Heart left ventricle (tissue), 16 donors: ENCODE measurements around the gene NUDT19. TPM values are rescaled to one million over a fixed set of nuclear protein-coding genes. Genes with fewer than 3 reads are reported as not detected.

ENCODE experiments used
- ATAC-seq, 4 donors: fragments of 200-7000 bp; cut with Tn5 transposase; one replicate each; pipeline ENCODE4 v1.9.1; 2020 to 2022; ENCODE audit warnings: moderate library complexity in 4 of 4, mild to moderate bottlenecking in 3 of 4, moderate number of reproducible peaks in 1 of 4
- DNase-seq, 5 donors: peaks; one replicate each; pipeline ENCODE4 v3.0.0-alpha.2; 2020
- H3K27ac ChIP-seq, 12 donors: fragments of 200-600 bp; sonication (generic) in 4 of 12; one replicate each; pipeline versions ENCODE4 v1.5.0 to v1.8.0; 2016 to 2022; ENCODE audit warnings: mild to moderate bottlenecking in 2 of 12
- H3K27me3 ChIP-seq, 9 donors: fragments of 200-600 bp; sonication (generic) in 2 of 9; one replicate each; pipeline versions ENCODE4 v1.5.1 to v1.8.0; 2016 to 2022; ENCODE audit warnings: mild to moderate bottlenecking in 3 of 9
- H3K36me3 ChIP-seq, 9 donors: fragments of 200-600 bp; sonication (generic) in 2 of 9; one replicate each; pipeline versions ENCODE4 v1.5.0 to v1.8.0; 2018 to 2022; ENCODE audit warnings: mild to moderate bottlenecking in 2 of 9
- H3K4me1 ChIP-seq, 12 donors: fragments of 200-600 bp; sonication (generic) in 4 of 12; one replicate each; pipeline versions ENCODE4 v1.5.0 to v1.8.0; 2016 to 2022; ENCODE audit warnings: mild to moderate bottlenecking in 3 of 12
- H3K4me3 ChIP-seq, 12 donors: fragments of 200-600 bp; sonication (generic) in 4 of 12; one replicate each; pipeline versions ENCODE4 v1.5.0 to v1.8.0; 2017 to 2022; ENCODE audit warnings: mild to moderate bottlenecking in 9 of 12, moderate library complexity in 4 of 12
- H3K9me3 ChIP-seq, 12 donors: fragments of 200-600 bp; sonication (generic) in 4 of 12; one replicate each; pipeline versions ENCODE4 v1.5.0 to v1.8.0; 2016 to 2022; ENCODE audit warnings: mild to moderate bottlenecking in 1 of 12
- CTCF ChIP-seq, 12 donors: fragments of 200-600 bp; sonication (generic) in 4 of 12; IDR thresholded peaks; one replicate each; pipeline versions ENCODE4 v1.5.0 to v1.8.0; 2018 to 2022; ENCODE audit warnings: antibody characterized with exemption in 12 of 12, mild to moderate bottlenecking in 5 of 12
- POLR2A ChIP-seq, 2 donors: fragments of 450-650 bp; IDR thresholded peaks; one replicate each; pipeline ENCODE4 v1.6.1; 2017; ENCODE audit warnings: antibody characterized with exemption in 2 of 2, mild to moderate bottlenecking in 2 of 2, moderate library complexity in 2 of 2
- WGBS, 4 donors: extraction: QIAGEN DNeasy Blood & Tissue Kit in 2 of 4; methylation state at CpG; one replicate each; pipeline versions ENCODE4 v1.1.5 to v1.1.7; 2013 to 2018; 5-methylcytosine and 5-hydroxymethylcytosine counted together
- intact Hi-C, 10 donors: fragments of 100-400 bp; cut with DNase I; formaldehyde crosslinking; loops; one replicate each; pipeline versions ENCODE4 v1.11.1 to v1.14.2; 2022
- polyA plus RNA-seq, 2 donors: library from polyadenylated mRNA; stranded (reverse); fragments of 200-250 nt; gene quantifications; one replicate each; pipeline ENCODE4 v1.2.3, GENCODE V29; 2013
- total RNA-seq, 9 donors: library from RNA; depleted of rRNA in 2 of 9; stranded (reverse); fragments of >200 nt in 2 of 9; fragmentation: NEBNext Ultra II Directional in 3 of 9; extraction: Animal tissue kit (Norgen Biotek cat#: 25700) in 3 of 9; gene quantifications; one replicate each; pipeline versions ENCODE4 v1.1.0 to v1.2.4, GENCODE V29; 2016 to 2023
- donor health status: ischemic (EF 13 %, LVEDD 7.1; RV severe dilation, severe dysfunction).
- donor health status: healthy with polysubstance abuse.
- donor health status: DM: no; HTN: yes; CAD: no.
- donor health status: DM: no; HTN: no; CAD: no.
- donor health status: ischemic (EF 25% LVEDD 6.9; RV normal size, moderate dysfunction).
- donor health status: ischemic (EF 25% LVEDD 5.7; RV mildly dilated, moderate dysfunction).
- donor health status: healthy.
- donor health status: DM: yes; HTN: yes; CAD: no.
- donor health status: ischemic (EF 35%, LVEDD 5.7; RV mildly dilated, moderate dysfunction).
- donor health status: nonischemic (EF 11% LVEDD 7.7; RV severe dilation, severe dysfunction).
- donor health status: DM: yes; HTN: yes; CAD: no.
- donor health status: PGD.
- donor health status: ischemic (EF 29% LVEDD 5.4; RV normal size, mild dysfunction).
- donor health status: nonischemic (EF 23%, LVEDD 6.1; RV moderate dilation, normal function).

NUDT19 gene
- total and polyA plus RNA-seq, 11 donors, result 12.5 to 31.3 (median 20.5) TPM

- Histone ChIP-seq H3K9me3 (no peaks in the 10 kb centered on the region), H3K27me3 (peaks cover 0 to 51% (median 5%) of the 10 kb centered on the region in 9 donors), H3K4me3 (no peak overlapping the region), H3K36me3 (no peaks in the 10 kb centered on the region), H3K4me1 (no peaks in the 10 kb centered on the region), H3K27ac (no peak overlapping the region)
- intact Hi-C loops, result no loop called here
- ATAC-seq (no peak), DNase-seq (no peak)
- WGBS, 4 donors, result 58 to 65% (median 62%) methylated on average over 5 of the region's 5 CpGs
- TF ChIP-seq CTCF (IDR thresholded peaks at IDR 0.05), result no peak
- no peak for TF ChIP-seq POLR2A (IDR thresholded peaks at IDR 0.05)
Observed at GRCh38 chr19:32748497-32748896, 56.9 kb downstream of the NUDT19 start.

- Histone ChIP-seq H3K9me3 (no peaks in the 10 kb centered on the region), H3K27me3 (peaks cover 0 to 51% (median 5%) of the 10 kb centered on the region in 9 donors), H3K36me3 (no peaks in the 10 kb centered on the region), H3K27ac (no peak overlapping the region), H3K4me1 (no peaks in the 10 kb centered on the region), H3K4me3 (no peak overlapping the region)
- intact Hi-C loops, result no loop called here
- TF ChIP-seq CTCF (IDR thresholded peaks at IDR 0.05), result no peak
- 67 to 75% (median 70%) methylated on average over 3 of the region's 3 CpGs for WGBS, 4 donors
- ATAC-seq (no peak), DNase-seq (no peak)
Observed at GRCh38 chr19:32748948-32749347, 57.3 kb downstream of the NUDT19 start.

GRCh38 chr19:32749361-32749760 is 57.7 kb downstream of the NUDT19 start:
- no peak overlapping the region for H3K4me3 ChIP-seq
- no peaks in the 10 kb centered on the region for H3K4me1 ChIP-seq
- no peak overlapping the region for H3K27ac ChIP-seq
- TF ChIP-seq CTCF (IDR thresholded peaks at IDR 0.05), result no peak
- no peak for TF ChIP-seq POLR2A (IDR thresholded peaks at IDR 0.05)
- no peaks in the 10 kb centered on the region for H3K36me3 ChIP-seq
- WGBS, 4 donors, result 68 to 75% (median 73%) methylated on average over 6 of the region's 6 CpGs
- peaks cover 0 to 51% (median 5%) of the 10 kb centered on the region in 9 donors for H3K27me3 ChIP-seq
- intact Hi-C loops, result no loop called here
- no peaks in the 10 kb centered on the region for H3K9me3 ChIP-seq
- no peak for ATAC-seq
- DNase-seq, result no peak

- DNase-seq (no peak), ATAC-seq (no peak)
- no peaks in the 10 kb centered on the region for H3K9me3 ChIP-seq
- 49 to 65% (median 57%) methylated on average over 4 of the region's 4 CpGs for WGBS, 4 donors
- TF ChIP-seq CTCF (IDR thresholded peaks at IDR 0.05) (no peak), POLR2A (IDR thresholded peaks at IDR 0.05) (no peak)
- H3K4me3 ChIP-seq, result no peak overlapping the region
- no peak overlapping the region for H3K27ac ChIP-seq
- intact Hi-C loops, result no loop called here
- peaks cover 0 to 41% (median 5%) of the 10 kb centered on the region in 9 donors for H3K27me3 ChIP-seq
- no peaks in the 10 kb centered on the region for H3K36me3 ChIP-seq
- H3K4me1 ChIP-seq, result no peaks in the 10 kb centered on the region
Observed at GRCh38 chr19:32750441-32751055, 58.9 kb downstream of the NUDT19 start.
